Measurements from ENCODE around the gene ARHGAP26. TPM values are rescaled to one million over a fixed set of nuclear protein-coding genes. Genes with fewer than 3 reads are reported as not detected.
"Not testable (repeated sequence)": the region's sequence is repeated elsewhere in the genome, so short reads cannot be mapped to it uniquely, and the experiment has no call there.

ARHGAP26 gene
- total and polyA plus RNA-seq, 5 donors from 2014 or later, result 2.8 to 40.5 (median 5.4) TPM

DNA sequence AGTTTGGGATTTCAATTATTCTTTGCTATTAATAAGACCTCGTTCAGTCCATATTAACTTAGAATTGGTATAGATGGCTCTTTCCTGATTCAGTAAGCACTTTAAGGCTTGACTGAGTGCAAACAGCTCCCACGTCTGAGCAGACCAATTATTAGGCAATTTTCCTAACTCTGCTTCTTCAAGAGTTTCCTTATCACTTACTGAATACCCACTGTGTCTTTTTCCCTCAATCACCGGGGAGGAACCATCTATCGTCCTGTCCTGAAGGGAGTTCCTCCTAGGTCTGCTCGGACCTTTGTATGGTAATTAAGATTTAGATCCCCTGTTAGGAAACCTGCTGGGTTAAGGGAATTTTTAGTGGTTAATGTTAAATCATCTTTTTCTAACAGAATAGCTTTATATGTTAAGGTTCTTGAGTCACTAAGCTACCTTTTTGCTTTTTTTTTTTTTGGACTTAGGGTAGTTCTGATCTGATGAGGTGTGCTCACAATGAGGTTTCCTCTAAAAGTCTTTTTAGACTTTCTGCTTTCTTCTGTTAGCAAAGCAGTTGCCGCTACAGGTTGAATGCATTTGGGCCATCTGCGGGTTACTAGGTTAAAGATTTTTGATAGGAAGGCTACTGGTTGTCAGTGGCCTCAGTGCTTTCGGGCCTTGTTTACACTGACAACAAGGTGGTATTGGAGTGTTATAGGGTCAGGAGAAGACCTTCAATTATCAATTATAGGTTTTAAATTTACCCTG, 322.7 kb downstream of the ARHGAP26 start:
- H3K4me1 ChIP-seq (ENCODE audit: control insufficient read depth, insufficient read depth, low read length, poor library complexity, severe bottlenecking); H3K4me1 Mint-ChIP-seq; ATAC-seq (ENCODE audit: low read depth in 2 of 2); H3K36me3 Mint-ChIP-seq; H3K27me3 ChIP-seq (ENCODE audit: control insufficient read depth, insufficient read depth, low read length); H3K9me3 ChIP-seq (ENCODE audit: control insufficient read depth in 2 of 2, low read length in 2 of 2); H3K27me3 Mint-ChIP-seq; H3K36me3 ChIP-seq (ENCODE audit: control insufficient read depth, insufficient read depth, low read length); H3K4me3 Mint-ChIP-seq; H3K4me3 ChIP-seq (ENCODE audit: low read depth, low read length); H3K27ac ChIP-seq (ENCODE audit: insufficient read depth, low read length, poor library complexity, severe bottlenecking); H3K9me3 Mint-ChIP-seq; DNase-seq; H3K27ac Mint-ChIP-seq: not testable (repeated sequence)

DNA sequence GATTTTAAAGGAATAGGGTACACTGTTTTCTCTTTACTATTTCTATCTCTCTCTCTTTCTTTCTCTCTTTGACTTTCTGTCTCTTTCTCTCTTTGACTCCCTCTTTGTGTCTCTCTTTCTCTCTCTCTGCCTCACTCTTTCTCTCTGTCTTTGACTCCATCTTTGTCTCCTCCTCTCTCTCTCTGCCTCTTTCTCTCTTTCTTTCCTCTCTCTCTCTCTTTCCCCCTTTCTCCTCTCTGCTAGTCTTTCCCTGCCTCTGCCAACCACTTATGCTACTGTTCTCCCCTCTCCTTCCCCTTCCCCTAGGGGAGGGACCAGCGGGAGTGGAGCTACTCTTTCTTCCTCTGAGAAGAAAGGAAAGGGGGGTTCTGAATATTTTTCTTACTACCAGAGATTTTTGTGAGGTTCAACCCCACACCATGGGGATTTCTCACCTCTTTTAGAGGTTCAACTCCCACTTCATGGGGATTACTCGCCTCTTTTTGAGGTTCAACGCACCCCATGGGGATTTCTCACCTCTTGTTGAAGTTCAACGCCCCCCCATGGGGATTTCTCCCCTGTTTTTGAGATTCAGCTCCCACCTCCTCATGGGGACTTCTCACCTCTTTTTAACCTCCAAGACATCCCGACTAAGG, 323.4 kb downstream of the ARHGAP26 start:
- H3K4me1 Mint-ChIP-seq, result no peaks in the 10 kb centered on the region
- DNase-seq, result no peak
- Histone ChIP-seq H3K9me3 (ENCODE audit: control insufficient read depth in 2 of 2, low read length in 2 of 2) (no peaks in the 10 kb centered on the region), H3K4me3 (ENCODE audit: low read depth, low read length) (no peak overlapping the region), H3K36me3 (ENCODE audit: control insufficient read depth, insufficient read depth, low read length) (no peaks in the 10 kb centered on the region), H3K4me1 (ENCODE audit: control insufficient read depth, insufficient read depth, low read length, poor library complexity, severe bottlenecking) (no peaks in the 10 kb centered on the region), H3K27me3 (ENCODE audit: control insufficient read depth, insufficient read depth, low read length) (no peaks in the 10 kb centered on the region), H3K27ac (ENCODE audit: insufficient read depth, low read length, poor library complexity, severe bottlenecking) (no peak overlapping the region)
- H3K27me3 Mint-ChIP-seq, result no peaks in the 10 kb centered on the region
- peaks cover 0 to 2% (median 0%) of the 10 kb centered on the region in 7 donors for H3K9me3 Mint-ChIP-seq
- ATAC-seq (ENCODE audit: low read depth in 2 of 2), result no peak
- H3K4me3 Mint-ChIP-seq, result no peak overlapping the region
- peaks cover 3% of the 10 kb centered on the region for H3K36me3 Mint-ChIP-seq
- H3K27ac Mint-ChIP-seq, result peak overlapping the region in 1 of 3 donors; percentile 1

DNA sequence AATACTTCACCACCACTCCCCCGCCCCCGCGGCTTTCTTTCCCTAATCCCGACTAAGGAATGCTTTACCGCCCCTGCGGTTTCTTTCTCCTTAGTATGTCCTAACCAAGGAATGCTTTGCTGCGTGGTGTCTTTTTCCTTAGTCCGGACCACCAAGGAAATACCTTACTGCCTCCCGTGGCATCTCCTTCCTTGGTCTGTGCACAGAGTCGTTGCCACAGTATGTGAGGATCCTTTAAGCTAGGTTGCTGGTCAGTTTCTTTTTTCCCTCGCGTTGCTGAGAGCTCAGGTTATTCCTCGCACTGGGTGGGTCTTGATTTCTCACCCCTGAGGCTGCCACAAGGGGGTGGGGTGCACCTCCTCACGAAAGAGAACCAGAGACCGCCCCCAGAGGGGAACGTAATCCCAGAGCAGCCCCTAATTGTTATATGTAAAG, 323.9 kb downstream of the ARHGAP26 start:
- Mint-ChIP-seq H3K36me3 (no peaks in the 10 kb centered on the region), H3K27me3 (no peaks in the 10 kb centered on the region), H3K27ac (no peak overlapping the region), H3K9me3 (no peaks in the 10 kb centered on the region), H3K4me3 (no peak overlapping the region), H3K4me1 (no peaks in the 10 kb centered on the region)
- Histone ChIP-seq H3K9me3 (ENCODE audit: control insufficient read depth in 2 of 2, low read length in 2 of 2) (no peaks in the 10 kb centered on the region), H3K27ac (ENCODE audit: insufficient read depth, low read length, poor library complexity, severe bottlenecking) (no peak overlapping the region), H3K4me3 (ENCODE audit: low read depth, low read length) (no peak overlapping the region), H3K27me3 (ENCODE audit: control insufficient read depth, insufficient read depth, low read length) (no peaks in the 10 kb centered on the region), H3K36me3 (ENCODE audit: control insufficient read depth, insufficient read depth, low read length) (no peaks in the 10 kb centered on the region), H3K4me1 (ENCODE audit: control insufficient read depth, insufficient read depth, low read length, poor library complexity, severe bottlenecking) (no peaks in the 10 kb centered on the region)
- ATAC-seq (ENCODE audit: low read depth in 2 of 2) (no peak), DNase-seq (no peak)

DNA sequence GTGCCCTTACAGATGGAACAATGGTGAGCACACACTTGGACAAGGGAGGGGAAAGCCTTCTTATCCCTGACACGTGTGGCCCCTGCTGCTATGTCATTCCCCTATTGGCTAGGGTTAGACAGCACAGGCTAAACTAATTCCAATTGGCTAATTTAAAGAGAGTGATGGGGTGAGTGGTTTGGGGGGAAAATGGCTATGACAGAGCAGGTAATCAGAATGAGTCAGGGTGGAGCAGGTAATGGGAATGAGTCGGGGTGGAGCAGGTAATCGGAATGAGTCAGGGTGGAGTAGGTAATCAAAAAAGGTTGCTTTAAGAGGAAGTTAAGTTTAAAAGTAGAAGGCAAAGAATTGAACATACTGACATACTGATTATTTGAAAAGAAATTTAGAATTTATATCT, 324.4 kb downstream of the ARHGAP26 start:
- H3K9me3 Mint-ChIP-seq; H3K27me3 ChIP-seq (ENCODE audit: control insufficient read depth, insufficient read depth, low read length); H3K27ac Mint-ChIP-seq; H3K27me3 Mint-ChIP-seq; H3K4me3 ChIP-seq (ENCODE audit: low read depth, low read length); DNase-seq; H3K36me3 Mint-ChIP-seq; H3K27ac ChIP-seq (ENCODE audit: insufficient read depth, low read length, poor library complexity, severe bottlenecking); H3K4me1 Mint-ChIP-seq; H3K9me3 ChIP-seq (ENCODE audit: control insufficient read depth in 2 of 2, low read length in 2 of 2); H3K4me3 Mint-ChIP-seq; ATAC-seq (ENCODE audit: low read depth in 2 of 2); H3K4me1 ChIP-seq (ENCODE audit: control insufficient read depth, insufficient read depth, low read length, poor library complexity, severe bottlenecking); H3K36me3 ChIP-seq (ENCODE audit: control insufficient read depth, insufficient read depth, low read length): not testable (repeated sequence)

- Mint-ChIP-seq H3K4me3 (peak overlapping the region in 1 of 4 donors; percentile 69), H3K27me3 (no peaks in the 10 kb centered on the region), H3K27ac (peak overlapping the region in 2 of 3 donors; percentile 52 to 89), H3K4me1 (peaks cover 15 to 21% (median 19%) of the 10 kb centered on the region in 4 donors), H3K36me3 (peaks cover 9% of the 10 kb centered on the region), H3K9me3 (no peaks in the 10 kb centered on the region)
- Histone ChIP-seq H3K4me3 (ENCODE audit: low read depth, low read length) (peak overlapping the region; percentile 40), H3K9me3 (ENCODE audit: control insufficient read depth in 2 of 2, low read length in 2 of 2) (no peaks in the 10 kb centered on the region), H3K27ac (ENCODE audit: insufficient read depth, low read length, poor library complexity, severe bottlenecking) (no peak overlapping the region), H3K27me3 (ENCODE audit: control insufficient read depth, insufficient read depth, low read length) (no peaks in the 10 kb centered on the region), H3K4me1 (ENCODE audit: control insufficient read depth, insufficient read depth, low read length, poor library complexity, severe bottlenecking) (peaks cover 10% of the 10 kb centered on the region), H3K36me3 (ENCODE audit: control insufficient read depth, insufficient read depth, low read length) (no peaks in the 10 kb centered on the region)
- ATAC-seq (ENCODE audit: low read depth in 2 of 2) (peak in 1 of 2 donors; percentile 39), DNase-seq (peak in 2 of 3 donors; percentile 4 to 76)
Observed at GRCh38 chr5:143101121-143101520, 330.9 kb downstream of the ARHGAP26 start.

- peaks cover 15 to 21% (median 19%) of the 10 kb centered on the region in 4 donors for H3K4me1 Mint-ChIP-seq
- peak overlapping the region in 2 of 3 donors; percentile 52 to 89 for H3K27ac Mint-ChIP-seq
- peaks cover 10% of the 10 kb centered on the region for H3K4me1 ChIP-seq (ENCODE audit: control insufficient read depth, insufficient read depth, low read length, poor library complexity, severe bottlenecking)
- H3K4me3 ChIP-seq (ENCODE audit: low read depth, low read length), result no peak overlapping the region
- no peaks in the 10 kb centered on the region for H3K9me3 Mint-ChIP-seq
- no peaks in the 10 kb centered on the region for H3K9me3 ChIP-seq (ENCODE audit: control insufficient read depth in 2 of 2, low read length in 2 of 2)
- H3K36me3 ChIP-seq (ENCODE audit: control insufficient read depth, insufficient read depth, low read length), result no peaks in the 10 kb centered on the region
- no peak overlapping the region for H3K27ac ChIP-seq (ENCODE audit: insufficient read depth, low read length, poor library complexity, severe bottlenecking)
- ATAC-seq (ENCODE audit: low read depth in 2 of 2) (no peak), DNase-seq (no peak)
- peak overlapping the region in 1 of 4 donors; percentile 69 for H3K4me3 Mint-ChIP-seq
- no peaks in the 10 kb centered on the region for H3K27me3 ChIP-seq (ENCODE audit: control insufficient read depth, insufficient read depth, low read length)
- peaks cover 9% of the 10 kb centered on the region for H3K36me3 Mint-ChIP-seq
- no peaks in the 10 kb centered on the region for H3K27me3 Mint-ChIP-seq
Observed at GRCh38 chr5:143101725-143102386, 331.7 kb downstream of the ARHGAP26 start.

GRCh38 chr5:143102411-143102810, 332.2 kb downstream of the ARHGAP26 start:
- no peaks in the 10 kb centered on the region for H3K36me3 ChIP-seq (ENCODE audit: control insufficient read depth, insufficient read depth, low read length)
- H3K27me3 ChIP-seq (ENCODE audit: control insufficient read depth, insufficient read depth, low read length), result no peaks in the 10 kb centered on the region
- no peak overlapping the region for H3K4me3 ChIP-seq (ENCODE audit: low read depth, low read length)
- H3K27me3 Mint-ChIP-seq, result no peaks in the 10 kb centered on the region
- peaks cover 15 to 21% (median 19%) of the 10 kb centered on the region in 4 donors for H3K4me1 Mint-ChIP-seq
- H3K36me3 Mint-ChIP-seq, result peaks cover 9% of the 10 kb centered on the region
- peaks cover 10% of the 10 kb centered on the region for H3K4me1 ChIP-seq (ENCODE audit: control insufficient read depth, insufficient read depth, low read length, poor library complexity, severe bottlenecking)
- ATAC-seq (ENCODE audit: low read depth in 2 of 2), result no peak
- H3K9me3 ChIP-seq (ENCODE audit: control insufficient read depth in 2 of 2, low read length in 2 of 2), result no peaks in the 10 kb centered on the region
- no peak for DNase-seq
- H3K27ac Mint-ChIP-seq, result peak overlapping the region; percentile 25 to 89 (median 58)
- H3K4me3 Mint-ChIP-seq, result no peak overlapping the region
- H3K9me3 Mint-ChIP-seq, result no peaks in the 10 kb centered on the region
- no peak overlapping the region for H3K27ac ChIP-seq (ENCODE audit: insufficient read depth, low read length, poor library complexity, severe bottlenecking)
